OCI-LY1 (cell line): ENCODE data around the gene PUS3.
A peak's percentile ranks its signal among the peaks of the same experiment; 100 is the strongest.

Experiments used
- H2AFZ ChIP-seq: fragments of 200-600 bp; sonication (generic), shearing (Covaris generic); 2 replicates; pipeline ENCODE4 v1.6.0; 2014; ENCODE audit warnings: antibody characterized with exemption, mild to moderate bottlenecking, low read length
- H3F3A ChIP-seq: fragments of 200-600 bp; sonication (generic), shearing (Covaris generic); 2 replicates; pipeline ENCODE4 v1.6.0; 2014; ENCODE audit warnings: mild to moderate bottlenecking, antibody characterized with exemption, low read length, moderate library complexity; ENCODE audit not compliant: insufficient read depth
- H3K27ac ChIP-seq: fragments of 200-600 bp; sonication (generic); 2 replicates; pipeline ENCODE4 v1.5.1; 2014; ENCODE audit warnings: low read length, mixed run types, mild to moderate bottlenecking, low read depth; ENCODE audit not compliant: poor library complexity, severe bottlenecking
- H3K27me3 ChIP-seq: fragments of 200-600 bp; sonication (generic); 2 replicates; pipeline ENCODE4 v1.6.0; 2014; ENCODE audit warnings: antibody characterized with exemption, mild to moderate bottlenecking, low read length, moderate library complexity; ENCODE audit not compliant: insufficient read depth
- H3K36me3 ChIP-seq: fragments of 200-600 bp; sonication (generic); 2 replicates; pipeline ENCODE4 v1.6.1; 2014; ENCODE audit warnings: mild to moderate bottlenecking, antibody characterized with exemption, low read length, moderate library complexity, mixed read lengths; ENCODE audit not compliant: insufficient read depth
- H3K4me1 ChIP-seq: fragments of 200-600 bp; sonication (generic); 2 replicates; pipeline ENCODE4 v1.5.1; 2014; ENCODE audit warnings: mild to moderate bottlenecking, low read length, moderate library complexity; ENCODE audit not compliant: insufficient read depth, severe bottlenecking
- H3K4me2 ChIP-seq: fragments of 200-600 bp; sonication (generic), shearing (Covaris generic); 2 replicates; pipeline ENCODE4 v1.6.1; 2014; ENCODE audit warnings: low read length
- H3K4me3 ChIP-seq: fragments of 200-600 bp; sonication (generic); 2 replicates; pipeline ENCODE4 v1.5.1; 2014; ENCODE audit warnings: low read length, low read depth, mild to moderate bottlenecking, mixed read lengths; ENCODE audit not compliant: poor library complexity, severe bottlenecking
- H3K79me2 ChIP-seq: fragments of 200-600 bp; shearing (Covaris generic); 2 replicates; pipeline ENCODE4 v1.6.1; 2016; ENCODE audit warnings: mixed run types, low read length, mixed read lengths; ENCODE audit not compliant: insufficient read depth
- H3K9ac ChIP-seq: fragments of 200-600 bp; sonication (generic), shearing (Covaris generic); 2 replicates; pipeline ENCODE4 v1.6.1; 2014; ENCODE audit warnings: mild to moderate bottlenecking, low read length, mixed read lengths
- H3K9me2 ChIP-seq: fragments of 200-600 bp; sonication (generic), shearing (Covaris generic); 2 replicates; pipeline ENCODE4 v1.6.1; 2014; ENCODE audit warnings: low read depth, mild to moderate bottlenecking, low read length, mixed read lengths
- H3K9me3 ChIP-seq: fragments of 200-600 bp; shearing (Covaris generic); 2 replicates; pipeline ENCODE4 v1.6.1; 2014; ENCODE audit warnings: low read length, mixed read lengths
- H4K20me1 ChIP-seq: fragments of 200-600 bp; sonication (generic), shearing (Covaris generic); 2 replicates; pipeline ENCODE4 v1.6.0; 2016; ENCODE audit warnings: mild to moderate bottlenecking, low read length; ENCODE audit not compliant: insufficient read depth
- EZH2 ChIP-seq: fragments of 200-600 bp; sonication (generic), shearing (Covaris generic); IDR thresholded peaks from 2 replicates; pipeline ENCODE4 v1.8.0; 2017; ENCODE audit warnings: borderline replicate concordance, mixed run types, mild to moderate bottlenecking, antibody characterized with exemption, low read length, moderate library complexity, mixed read lengths
- TF ChIP-seq, protein P1 (sequence below): fragments of 200-600 bp; sonication (generic), shearing (Covaris generic); IDR thresholded peaks from 2 replicates; pipeline ENCODE4 v1.5.1; 2017; ENCODE audit warnings: mild to moderate bottlenecking, antibody characterized with exemption, low read length, moderate library complexity, mixed read lengths

PUS3 gene

GRCh38 chr11:125902927-125903710 lies at the start of gene PUS3:
Gene PUS3, minus strand, starts transcription at chr11:125903206. Its CDS starts 6,922 bp downstream, at chr11:125896284.
- peak within 1 kb of the TSS; percentile 76 for H3K4me2 ChIP-seq
- peaks cover 13% of the 10 kb centered on the region; the same call in 1 of the 2 replicates for H3K79me2 ChIP-seq
- H3K4me3 ChIP-seq = peak within 1 kb of the TSS; percentile 84
- H4K20me1 ChIP-seq = no peaks in the 10 kb centered on the region
- H3K4me1 ChIP-seq = peaks cover 10% of the 10 kb centered on the region
- H3K36me3 ChIP-seq = peaks cover 20% of the 10 kb centered on the region; the same call in 1 of the 2 replicates
- no peak for TF ChIP-seq EZH2
- TF ChIP-seq, protein P1, sequence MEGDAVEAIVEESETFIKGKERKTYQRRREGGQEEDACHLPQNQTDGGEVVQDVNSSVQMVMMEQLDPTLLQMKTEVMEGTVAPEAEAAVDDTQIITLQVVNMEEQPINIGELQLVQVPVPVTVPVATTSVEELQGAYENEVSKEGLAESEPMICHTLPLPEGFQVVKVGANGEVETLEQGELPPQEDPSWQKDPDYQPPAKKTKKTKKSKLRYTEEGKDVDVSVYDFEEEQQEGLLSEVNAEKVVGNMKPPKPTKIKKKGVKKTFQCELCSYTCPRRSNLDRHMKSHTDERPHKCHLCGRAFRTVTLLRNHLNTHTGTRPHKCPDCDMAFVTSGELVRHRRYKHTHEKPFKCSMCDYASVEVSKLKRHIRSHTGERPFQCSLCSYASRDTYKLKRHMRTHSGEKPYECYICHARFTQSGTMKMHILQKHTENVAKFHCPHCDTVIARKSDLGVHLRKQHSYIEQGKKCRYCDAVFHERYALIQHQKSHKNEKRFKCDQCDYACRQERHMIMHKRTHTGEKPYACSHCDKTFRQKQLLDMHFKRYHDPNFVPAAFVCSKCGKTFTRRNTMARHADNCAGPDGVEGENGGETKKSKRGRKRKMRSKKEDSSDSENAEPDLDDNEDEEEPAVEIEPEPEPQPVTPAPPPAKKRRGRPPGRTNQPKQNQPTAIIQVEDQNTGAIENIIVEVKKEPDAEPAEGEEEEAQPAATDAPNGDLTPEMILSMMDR = no peak
- no peak within 1 kb of the TSS for H3K27ac ChIP-seq
- H2AFZ ChIP-seq = no peak within 1 kb of the TSS
- H3K9me2 ChIP-seq = no peaks in the 10 kb centered on the region
- no peaks in the 10 kb centered on the region for H3K9me3 ChIP-seq
- no peaks in the 10 kb centered on the region for H3F3A ChIP-seq
- H3K27me3 ChIP-seq = no peaks in the 10 kb centered on the region
- peak within 1 kb of the TSS; percentile 79 for H3K9ac ChIP-seq

GRCh38 chr11:125952559-125952958 lies 49.6 kb upstream of the PUS3 start:
- no peaks in the 10 kb centered on the region for H3K4me1 ChIP-seq
- no peak overlapping the region for H3K4me2 ChIP-seq
- no peak overlapping the region for H3K4me3 ChIP-seq
- no peak overlapping the region for H2AFZ ChIP-seq
- no peaks in the 10 kb centered on the region for H4K20me1 ChIP-seq
- H3K36me3 ChIP-seq = no peaks in the 10 kb centered on the region
- no peaks in the 10 kb centered on the region for H3K9me2 ChIP-seq
- H3K27ac ChIP-seq = no peak overlapping the region
- H3K9me3 ChIP-seq = no peaks in the 10 kb centered on the region
- no peak overlapping the region for H3K9ac ChIP-seq
- no peaks in the 10 kb centered on the region for H3K27me3 ChIP-seq
- H3K79me2 ChIP-seq = no peaks in the 10 kb centered on the region
- no peak for TF ChIP-seq EZH2
- TF ChIP-seq, protein P1 = no peak
- no peaks in the 10 kb centered on the region for H3F3A ChIP-seq

DNA sequence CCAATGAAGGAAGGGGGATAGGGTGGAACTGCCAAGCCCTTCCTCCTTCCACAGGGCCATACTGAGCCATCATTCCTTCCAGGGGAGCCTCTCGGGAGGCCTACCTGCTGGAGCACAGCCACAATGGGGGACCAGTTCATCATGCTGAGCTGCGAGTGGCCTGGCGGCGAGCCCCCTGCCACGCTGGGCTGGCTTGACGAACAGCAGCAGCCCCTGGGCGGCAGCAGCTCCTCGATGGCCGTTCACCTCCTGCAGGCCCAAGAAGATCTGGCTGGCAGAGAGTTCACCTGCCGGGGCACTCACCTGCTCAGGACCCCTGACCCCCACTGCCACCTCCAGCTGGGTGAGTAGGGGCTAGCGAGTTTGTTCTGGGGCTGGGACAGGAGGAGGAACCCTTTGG lies 48.7 kb upstream of the PUS3 start:
- H2AFZ ChIP-seq = no peak overlapping the region
- H3K9me3 ChIP-seq = no peaks in the 10 kb centered on the region
- no peaks in the 10 kb centered on the region for H3K27me3 ChIP-seq
- H3K4me3 ChIP-seq = no peak overlapping the region
- no peak overlapping the region for H3K4me2 ChIP-seq
- no peaks in the 10 kb centered on the region for H3F3A ChIP-seq
- no peaks in the 10 kb centered on the region for H3K36me3 ChIP-seq
- H3K9ac ChIP-seq = no peak overlapping the region
- no peaks in the 10 kb centered on the region for H3K9me2 ChIP-seq
- TF ChIP-seq, protein P1 = no peak
- TF ChIP-seq EZH2 = no peak
- no peaks in the 10 kb centered on the region for H3K4me1 ChIP-seq
- no peaks in the 10 kb centered on the region for H3K79me2 ChIP-seq
- no peak overlapping the region for H3K27ac ChIP-seq
- no peaks in the 10 kb centered on the region for H4K20me1 ChIP-seq
